HEK293T (cell line): ENCODE results near the gene CAMK1D.

ENCODE experiments used
- CTCF ChIA-PET: fragments of 350-600 bp; formaldehyde crosslinking; extraction: SDS; loops from one replicate; lab custom pipeline; 2021; ENCODE audit warnings: antibody characterized with exemption, inconsistent platforms; lab: Yijun Ruan, JAX
- POLR2A ChIA-PET: fragments of 350-600 bp; formaldehyde crosslinking; extraction: SDS; loops from one replicate; lab custom pipeline; 2020; ENCODE audit warnings: antibody characterized with exemption, inconsistent platforms; lab: Yijun Ruan, JAX
- DNase-seq: peaks from one replicate; pipeline ENCODE4 v3.0.0; 2012; ENCODE audit warnings: mixed read lengths; ENCODE audit errors: extremely low spot score
- ARNT ChIP-seq: fragments of 450-650 bp; IDR thresholded peaks from 2 replicates; pipeline ENCODE4 v1.6.1; 2017; ENCODE audit warnings: mild to moderate bottlenecking
- BHLHE40 ChIP-seq: fragments of 450-650 bp; IDR thresholded peaks from 2 replicates; pipeline ENCODE4 v1.6.1; 2016; ENCODE audit warnings: mild to moderate bottlenecking, moderate library complexity, borderline replicate concordance
- CTBP1 ChIP-seq: fragments of 450-650 bp; IDR thresholded peaks from 2 replicates; pipeline ENCODE4 v1.6.1; 2016; ENCODE audit warnings: borderline replicate concordance
- ELF4 ChIP-seq: fragments of 450-650 bp; IDR thresholded peaks from 2 replicates; pipeline ENCODE4 v1.6.1; 2017; ENCODE audit warnings: antibody characterized with exemption
- FOXA1 ChIP-seq: fragments of 450-650 bp; IDR thresholded peaks from 2 replicates; pipeline ENCODE4 v1.6.1; 2016; ENCODE audit warnings: mild to moderate bottlenecking
- FOXK2 ChIP-seq: fragments of 450-650 bp; IDR thresholded peaks from 2 replicates; pipeline ENCODE4 v1.6.1; 2016; ENCODE audit warnings: mild to moderate bottlenecking
- FOXM1 ChIP-seq: fragments of 450-650 bp; IDR thresholded peaks from 2 replicates; pipeline ENCODE4 v1.6.1; 2017; ENCODE audit warnings: mild to moderate bottlenecking, borderline replicate concordance
- HDGF ChIP-seq: fragments of 450-650 bp; IDR thresholded peaks from 2 replicates; pipeline ENCODE4 v1.6.1; 2017; ENCODE audit warnings: antibody characterized with exemption, borderline replicate concordance
- L3MBTL2 ChIP-seq: fragments of 450-650 bp; conservative IDR thresholded peaks from 2 replicates; pipeline ENCODE4 v1.6.1; 2016; ENCODE audit warnings: mild to moderate bottlenecking
- LEF1 ChIP-seq: fragments of 450-650 bp; IDR thresholded peaks from 2 replicates; pipeline ENCODE4 v1.6.1; 2017; ENCODE audit warnings: mild to moderate bottlenecking, borderline replicate concordance
- NFRKB ChIP-seq: fragments of 450-650 bp; IDR thresholded peaks from 2 replicates; pipeline ENCODE4 v1.6.1; 2016; ENCODE audit warnings: mild to moderate bottlenecking, moderate library complexity
- SP1 ChIP-seq: fragments of 450-650 bp; IDR thresholded peaks from 2 replicates; pipeline ENCODE4 v1.6.1; 2017
- SUZ12 ChIP-seq: fragments of 450-650 bp; IDR thresholded peaks from 2 replicates; pipeline ENCODE4 v1.6.1; 2016; ENCODE audit warnings: mild to moderate bottlenecking
- TARDBP ChIP-seq: fragments of 450-650 bp; IDR thresholded peaks from 2 replicates; pipeline ENCODE4 v1.6.1; 2016
- ZNF384 ChIP-seq: fragments of 450-650 bp; IDR thresholded peaks from 2 replicates; pipeline ENCODE4 v1.6.1; 2016
- TF ChIP-seq, protein P1 (sequence below): fragments of 450-650 bp; IDR thresholded peaks from 2 replicates; pipeline ENCODE4 v1.6.1; 2016

Gene CAMK1D

DNA sequence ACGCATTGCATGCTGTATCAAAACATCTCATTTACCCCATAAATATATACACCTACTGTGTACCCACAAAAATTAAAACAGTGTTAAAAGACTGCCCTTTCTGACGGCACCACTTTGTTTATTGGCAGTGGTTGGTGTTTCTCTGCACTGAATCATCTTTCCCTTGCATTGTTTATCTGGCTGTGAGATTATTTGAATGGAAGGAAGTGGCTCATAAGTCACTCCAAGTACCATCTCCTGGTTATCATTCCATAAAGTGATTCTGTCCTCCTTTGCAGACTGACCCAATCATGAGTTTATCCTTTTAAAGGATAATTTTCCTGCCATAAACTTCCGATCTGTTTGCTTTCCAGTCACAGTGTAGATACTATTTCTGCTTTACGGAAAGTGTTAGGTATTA is 183.8 kb downstream of the CAMK1D start:
- CTCF ChIA-PET, result interaction anchor here (0.6 kb wide), 1 partner anchor 269 kb away, joined by 3 read pairs; no protein-coding TSS in a partner anchor
- no peak for TF ChIP-seq FOXM1
- TF ChIP-seq SP1, result no peak
- TF ChIP-seq SUZ12, result no peak
- no peak for TF ChIP-seq ARNT
- no peak for DNase-seq
- POLR2A ChIA-PET, result no interaction called here

DNA sequence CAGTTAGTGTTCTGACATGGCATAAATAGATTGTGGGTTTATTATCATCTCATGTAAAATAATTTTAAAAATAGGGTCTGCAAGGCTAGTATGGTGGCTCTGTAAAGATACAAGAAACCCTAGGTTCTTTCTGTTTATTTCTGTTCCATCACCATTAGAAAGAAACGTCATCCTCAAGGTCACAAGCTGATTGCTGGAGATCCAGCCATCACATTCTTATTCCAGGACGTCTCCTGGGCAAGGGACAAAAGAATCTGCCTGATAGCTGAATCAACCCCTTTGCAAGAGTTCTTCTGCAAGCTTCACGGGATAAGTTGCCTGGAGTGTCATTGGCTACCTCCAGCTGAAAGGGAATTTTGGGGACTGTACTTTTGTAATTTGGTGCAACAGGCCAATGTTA is 184.4 kb downstream of the CAMK1D start:
- TF ChIP-seq, protein P1, sequence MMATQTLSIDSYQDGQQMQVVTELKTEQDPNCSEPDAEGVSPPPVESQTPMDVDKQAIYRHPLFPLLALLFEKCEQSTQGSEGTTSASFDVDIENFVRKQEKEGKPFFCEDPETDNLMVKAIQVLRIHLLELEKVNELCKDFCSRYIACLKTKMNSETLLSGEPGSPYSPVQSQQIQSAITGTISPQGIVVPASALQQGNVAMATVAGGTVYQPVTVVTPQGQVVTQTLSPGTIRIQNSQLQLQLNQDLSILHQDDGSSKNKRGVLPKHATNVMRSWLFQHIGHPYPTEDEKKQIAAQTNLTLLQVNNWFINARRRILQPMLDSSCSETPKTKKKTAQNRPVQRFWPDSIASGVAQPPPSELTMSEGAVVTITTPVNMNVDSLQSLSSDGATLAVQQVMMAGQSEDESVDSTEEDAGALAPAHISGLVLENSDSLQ, result no peak
- TF ChIP-seq NFRKB (no peak), ARNT (no peak), LEF1 (no peak), ELF4 (no peak), BHLHE40 (no peak), CTBP1 (no peak), ZNF384 (no peak), HDGF (no peak), TARDBP (no peak), SUZ12 (no peak)
- no peak for DNase-seq
- ChIA-PET POLR2A (no interaction called here), CTCF (no interaction called here)

DNA sequence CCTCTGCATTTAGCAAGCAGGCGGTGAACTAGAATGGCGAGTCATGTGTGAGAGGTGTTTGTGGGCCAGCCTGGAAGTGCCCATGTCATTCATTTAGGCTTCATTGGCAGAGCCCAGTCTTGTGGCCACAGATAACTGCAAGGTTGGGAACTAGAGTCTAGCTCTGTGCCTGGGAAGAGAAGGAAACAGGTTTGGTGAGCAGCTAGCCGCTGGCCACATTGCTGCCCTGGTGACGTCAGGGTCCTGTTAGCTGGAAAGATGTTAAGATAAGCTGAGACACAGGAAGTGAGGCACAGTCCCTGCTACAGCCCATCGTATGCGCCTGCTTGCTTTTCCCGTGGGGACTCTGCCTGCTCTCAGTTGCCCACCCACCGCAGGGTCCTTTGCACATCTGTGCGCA is 185.5 kb downstream of the CAMK1D start:
- ChIA-PET POLR2A (no interaction called here), CTCF (no interaction called here)
- DNase-seq, result no peak
- TF ChIP-seq LEF1, result no peak
- no peak for TF ChIP-seq ELF4
- TF ChIP-seq NFRKB, result no peak
- TF ChIP-seq ZNF384, result no peak
- TF ChIP-seq SUZ12, result no peak
- no peak for TF ChIP-seq FOXM1
- no peak for TF ChIP-seq BHLHE40
- no peak for TF ChIP-seq L3MBTL2
- no peak for TF ChIP-seq SP1
- TF ChIP-seq, protein P1, result no peak
- TF ChIP-seq FOXA1, result no peak
- TF ChIP-seq FOXK2, result no peak
- no peak for TF ChIP-seq TARDBP

GRCh38 chr10:12535656-12536055 is 186.3 kb downstream of the CAMK1D start:
- DNase-seq, result no peak
- POLR2A ChIA-PET, result no interaction called here
- TF ChIP-seq L3MBTL2 (no peak), FOXA1 (no peak), HDGF (no peak), CTBP1 (no peak), ELF4 (no peak), LEF1 (no peak), SP1 (no peak), SUZ12 (no peak), FOXK2 (no peak), NFRKB (no peak), FOXM1 (no peak), ZNF384 (no peak), BHLHE40 (no peak), TARDBP (no peak), ARNT (no peak)
- TF ChIP-seq, protein P1, result no peak
- CTCF ChIA-PET, result no interaction called here

DNA sequence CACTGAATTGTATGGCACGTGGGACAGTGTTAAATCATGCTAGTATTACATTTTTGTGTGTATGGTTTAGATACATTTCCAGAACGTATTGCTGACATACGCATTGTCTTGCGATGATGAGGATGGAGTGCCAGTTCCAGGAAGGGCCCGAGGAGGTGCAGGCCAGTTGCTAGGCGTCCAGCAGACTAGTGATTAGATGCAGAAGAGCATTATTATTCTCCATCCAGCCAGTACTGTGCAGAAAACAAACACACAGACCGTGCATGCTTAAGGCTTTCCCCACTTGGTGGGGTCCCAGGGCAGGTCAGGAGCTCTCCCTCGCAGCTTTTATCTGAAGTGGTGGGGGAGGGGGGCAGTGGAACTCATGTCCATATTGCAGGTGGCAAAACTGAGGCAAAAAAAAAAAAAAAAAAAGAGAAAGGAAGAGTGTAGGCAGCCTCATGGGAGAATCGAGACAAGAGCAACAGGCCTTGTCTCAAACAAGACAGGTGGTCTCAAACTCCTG is 189.2 kb downstream of the CAMK1D start:
- TF ChIP-seq FOXA1, result no peak
- TF ChIP-seq TARDBP, result no peak
- TF ChIP-seq SUZ12, result no peak
- TF ChIP-seq LEF1, result no peak
- TF ChIP-seq L3MBTL2, result no peak
- TF ChIP-seq NFRKB, result no peak
- no peak for TF ChIP-seq ELF4
- no peak for TF ChIP-seq FOXK2
- ChIA-PET CTCF (no interaction called here), POLR2A (no interaction called here)
- DNase-seq, result no peak

DNA sequence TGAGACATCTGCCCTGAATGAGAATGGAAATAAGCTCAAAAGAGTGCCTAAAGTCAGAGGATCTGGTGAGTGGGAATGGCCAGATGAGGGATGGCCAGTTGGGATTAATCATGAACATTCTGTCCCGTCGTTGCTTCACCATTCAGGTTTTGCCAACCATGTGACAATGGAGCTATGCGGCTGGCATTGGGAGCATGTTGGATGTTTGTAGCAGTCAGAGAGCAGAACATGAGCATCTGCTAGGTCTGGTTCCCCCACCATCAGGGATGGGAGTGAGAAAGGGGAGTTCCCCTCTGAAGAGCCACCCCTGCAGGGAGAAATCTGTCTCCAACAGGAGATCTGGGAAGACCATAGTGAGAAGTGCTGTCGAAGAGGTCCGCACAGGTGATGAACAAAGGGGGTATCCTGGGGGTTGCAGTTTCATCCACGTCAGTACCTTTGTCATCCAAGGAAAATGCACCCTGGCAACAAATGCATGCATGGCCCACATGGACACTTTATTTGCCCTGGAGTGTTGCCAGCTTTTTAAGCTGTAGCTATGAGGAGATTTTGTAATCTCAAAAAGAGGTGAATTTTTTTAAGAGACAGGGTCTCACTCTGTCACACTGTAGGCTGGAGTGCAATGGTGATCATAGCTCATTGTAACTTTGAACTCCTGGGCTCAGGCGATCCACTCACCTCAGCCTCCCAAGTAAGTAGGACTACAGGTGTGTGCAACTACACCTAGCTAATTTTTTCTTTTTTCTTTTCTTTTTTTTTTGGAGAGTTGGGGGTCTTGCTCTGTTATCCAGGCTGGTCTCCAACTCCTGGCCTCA is 190.2 kb downstream of the CAMK1D start:
- DNase-seq, result no peak
- POLR2A ChIA-PET, result no interaction called here
- TF ChIP-seq FOXM1, result no peak
- no peak for TF ChIP-seq ZNF384
- TF ChIP-seq ELF4, result no peak
- no peak for TF ChIP-seq TARDBP
- TF ChIP-seq FOXA1, result no peak
- no peak for TF ChIP-seq SP1
- TF ChIP-seq NFRKB, result no peak
- no peak for TF ChIP-seq HDGF
- TF ChIP-seq BHLHE40, result no peak
- no peak for TF ChIP-seq ARNT
- TF ChIP-seq CTBP1, result no peak
- TF ChIP-seq SUZ12, result no peak
- no peak for TF ChIP-seq L3MBTL2
- TF ChIP-seq LEF1, result no peak
- TF ChIP-seq FOXK2, result no peak
- CTCF ChIA-PET, result interaction anchor here (0.9 kb wide), 1 partner anchor 75 kb away, joined by 3 read pairs; no protein-coding TSS in a partner anchor
